GM18526 (cell line): Measurements from ENCODE around the gene ZCCHC14.

Source experiments
- POLR2A ChIP-seq: IDR thresholded peaks from 3 replicates; pipeline ENCODE4 v1.6.1; 2011; ENCODE audit not compliant: insufficient read length; ENCODE audit errors: extremely low read depth

ZCCHC14 gene

DNA sequence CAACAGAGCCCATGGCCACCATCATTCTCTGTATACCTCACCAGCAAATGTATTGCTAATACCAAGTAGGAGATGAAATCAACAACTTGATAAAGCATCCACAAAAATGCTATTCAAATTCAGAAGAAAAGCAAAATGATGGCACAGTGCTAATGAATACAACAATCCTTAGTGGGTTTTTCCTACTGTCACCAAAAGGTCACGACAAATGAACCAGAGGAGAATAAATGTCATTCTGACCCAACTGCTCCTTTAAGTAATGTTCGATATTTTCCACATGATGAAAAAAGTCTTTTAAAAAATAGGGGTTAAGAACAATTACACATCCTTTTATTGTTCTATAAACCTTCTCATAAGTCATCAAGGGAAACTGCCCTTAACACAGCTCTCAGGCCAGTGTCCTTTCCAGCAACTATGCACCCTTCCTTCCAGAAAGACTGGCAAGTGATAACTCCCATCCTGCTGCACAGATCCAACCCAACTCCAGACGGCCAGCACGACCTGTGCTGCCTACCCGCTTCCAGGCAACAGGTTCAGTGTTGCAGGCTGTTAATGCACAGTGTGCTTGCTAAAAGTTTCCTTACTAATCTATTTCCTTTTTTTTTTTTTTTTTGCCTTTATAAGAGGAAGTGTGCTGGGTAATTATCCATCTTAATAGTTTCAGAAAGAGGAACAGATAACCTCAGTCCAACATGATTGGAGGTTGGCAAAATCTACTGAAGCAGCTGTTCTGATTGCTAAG is 124.6 kb downstream of the ZCCHC14 start:
- no peak for TF ChIP-seq POLR2A

DNA sequence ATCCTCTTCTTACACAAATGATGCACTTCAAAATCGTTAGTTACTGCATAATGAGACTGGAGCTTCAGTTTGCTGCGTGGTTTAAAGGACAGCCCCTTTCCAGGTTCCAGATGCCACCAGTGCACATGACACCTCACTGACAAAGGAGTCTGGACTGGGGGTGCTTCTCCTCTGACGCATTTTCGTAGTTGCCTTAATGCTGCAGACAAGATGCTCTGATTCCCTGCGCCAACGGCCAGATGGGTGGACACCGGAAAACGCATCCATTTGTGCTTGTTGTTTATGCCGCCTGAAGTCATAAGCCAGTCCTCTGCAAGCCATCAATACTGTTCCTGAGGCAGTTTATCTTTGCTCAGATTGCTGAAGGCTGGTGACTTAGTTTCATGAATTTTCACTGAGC is 125.3 kb downstream of the ZCCHC14 start:
- no peak for TF ChIP-seq POLR2A

DNA sequence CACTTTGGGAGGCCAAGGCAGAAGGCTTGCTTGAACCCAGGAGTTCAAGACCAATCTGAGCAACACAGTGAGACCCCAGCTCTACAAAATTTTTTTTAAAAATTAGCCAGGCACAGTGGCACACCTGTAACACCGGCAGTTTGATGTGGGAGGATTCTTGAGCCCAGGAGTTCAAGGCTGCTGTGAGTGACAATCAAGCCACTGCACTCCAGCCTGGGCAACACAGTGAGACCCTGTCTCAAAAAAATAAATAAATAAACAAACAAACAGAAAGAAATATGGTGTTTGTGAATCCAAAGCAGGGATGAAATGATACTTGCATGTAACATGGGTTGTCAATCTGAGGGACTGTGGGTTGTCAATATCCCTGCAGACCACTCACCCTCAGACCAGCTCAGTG is 125.9 kb downstream of the ZCCHC14 start:
- no peak for TF ChIP-seq POLR2A

DNA sequence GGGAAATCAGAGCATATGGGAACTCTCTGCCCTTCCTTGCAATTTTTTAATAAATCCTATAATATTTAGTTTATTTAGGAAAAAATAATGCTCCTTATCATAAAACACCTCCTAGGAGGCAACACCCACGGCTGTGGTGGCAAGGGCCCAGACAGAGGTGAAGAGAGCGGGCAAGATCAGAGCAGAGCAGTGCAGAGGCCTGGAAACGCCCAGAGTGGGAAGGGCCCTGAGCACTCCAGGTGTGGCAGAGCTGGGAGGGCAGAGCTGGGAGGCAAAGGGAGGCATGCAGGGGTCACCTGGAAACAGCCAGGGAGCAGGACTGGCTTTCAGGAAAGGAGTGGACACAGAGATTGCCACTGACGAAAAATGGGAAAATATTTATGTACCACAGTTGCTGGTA is 126.5 kb downstream of the ZCCHC14 start:
- no peak for TF ChIP-seq POLR2A

DNA sequence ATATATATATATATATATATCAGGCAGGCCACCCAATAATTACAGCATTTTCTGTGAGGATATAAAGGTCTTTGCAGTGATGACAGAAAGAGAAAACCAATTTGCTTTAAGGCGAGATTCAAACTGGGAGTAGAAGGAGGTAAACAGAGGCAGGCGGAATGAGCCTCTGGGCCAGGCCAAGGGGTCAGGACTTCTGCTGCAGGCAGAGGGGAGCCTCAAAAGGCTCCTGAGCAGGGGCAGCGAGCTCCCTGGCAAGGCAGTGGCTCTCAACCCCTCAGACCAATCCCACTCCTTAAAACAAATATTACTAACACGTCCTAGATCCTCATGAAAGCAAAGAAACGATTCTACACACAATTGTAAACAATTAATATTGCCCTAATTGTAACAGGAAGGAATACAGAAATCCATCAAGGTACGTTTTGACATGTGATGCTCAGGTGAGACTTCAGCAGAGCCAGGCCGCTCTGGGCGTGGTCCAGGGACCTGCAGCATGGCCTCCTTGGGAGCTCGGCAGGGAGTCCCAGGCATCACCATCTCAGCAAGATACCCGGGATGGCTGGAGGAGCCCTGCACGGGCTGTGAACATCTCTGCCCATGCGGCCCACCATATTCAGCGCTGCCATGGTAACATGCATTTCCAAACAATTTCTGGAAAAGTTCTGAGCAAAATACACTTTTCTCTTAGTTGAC is 127.7 kb downstream of the ZCCHC14 start:
- TF ChIP-seq POLR2A: no peak

DNA sequence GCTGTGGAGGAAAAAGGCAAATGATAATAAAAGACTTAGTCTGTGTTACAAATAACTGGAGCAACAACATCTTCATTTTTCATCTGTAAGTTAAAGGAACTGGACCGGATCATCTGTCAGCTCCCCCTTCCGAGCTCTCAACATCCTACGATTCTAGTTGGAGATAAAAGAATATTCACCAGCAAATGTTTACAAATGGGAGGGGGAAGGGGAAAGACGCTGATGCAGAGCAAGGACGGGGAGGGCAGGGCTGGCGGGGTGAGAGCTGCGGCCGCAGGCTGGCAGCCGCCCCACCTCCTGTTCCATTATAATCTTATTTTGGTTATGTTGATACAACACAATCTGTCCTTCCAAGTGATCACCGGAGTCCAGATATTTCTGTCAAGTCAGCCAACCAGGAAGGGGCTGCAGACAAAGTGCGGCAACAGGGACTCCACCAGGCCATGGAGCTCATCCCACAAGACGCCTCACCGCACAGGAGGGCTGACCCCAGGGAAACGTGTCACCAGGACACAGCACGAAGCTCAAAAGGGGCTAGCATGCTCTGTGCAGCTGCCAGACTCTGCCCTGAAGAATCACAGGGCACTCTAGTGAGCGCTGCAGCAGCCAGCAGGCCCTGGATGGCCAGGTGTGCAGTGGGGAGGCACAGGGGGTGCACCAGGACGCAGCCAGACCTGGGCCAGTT is 128.9 kb downstream of the ZCCHC14 start:
- no peak for TF ChIP-seq POLR2A

DNA sequence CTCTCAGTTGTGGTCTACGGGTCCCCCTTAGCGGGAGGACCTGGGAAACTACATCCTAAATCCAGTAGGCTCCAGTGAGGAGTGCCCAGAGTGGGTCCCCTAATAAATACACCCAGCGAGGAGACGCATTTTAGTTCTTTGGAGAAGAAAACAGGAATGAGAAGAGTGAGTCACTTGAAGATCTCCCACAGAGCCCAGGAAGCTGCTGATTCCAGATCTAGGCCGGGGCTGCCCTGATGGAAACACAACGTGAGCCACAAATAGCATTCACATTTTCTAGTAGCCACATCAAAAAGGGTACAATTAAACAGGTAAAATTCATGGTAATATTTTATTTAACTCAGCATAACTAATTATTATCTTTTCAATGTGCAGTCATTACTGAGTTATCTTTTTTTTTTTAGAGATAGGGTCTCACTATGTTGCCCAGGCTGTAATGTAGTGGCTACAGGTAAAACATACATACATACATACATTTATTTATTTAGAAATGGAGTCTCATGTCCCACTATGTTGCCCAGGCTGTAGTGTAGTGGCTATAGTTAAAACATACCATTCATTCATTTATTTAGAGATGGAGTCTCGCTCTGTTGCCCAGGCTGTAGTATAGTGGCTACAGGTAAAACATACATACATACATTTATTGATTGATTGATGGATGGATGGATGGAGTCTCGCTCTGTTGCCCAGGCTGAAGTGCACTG is 130.8 kb downstream of the ZCCHC14 start:
- TF ChIP-seq POLR2A: no peak

DNA sequence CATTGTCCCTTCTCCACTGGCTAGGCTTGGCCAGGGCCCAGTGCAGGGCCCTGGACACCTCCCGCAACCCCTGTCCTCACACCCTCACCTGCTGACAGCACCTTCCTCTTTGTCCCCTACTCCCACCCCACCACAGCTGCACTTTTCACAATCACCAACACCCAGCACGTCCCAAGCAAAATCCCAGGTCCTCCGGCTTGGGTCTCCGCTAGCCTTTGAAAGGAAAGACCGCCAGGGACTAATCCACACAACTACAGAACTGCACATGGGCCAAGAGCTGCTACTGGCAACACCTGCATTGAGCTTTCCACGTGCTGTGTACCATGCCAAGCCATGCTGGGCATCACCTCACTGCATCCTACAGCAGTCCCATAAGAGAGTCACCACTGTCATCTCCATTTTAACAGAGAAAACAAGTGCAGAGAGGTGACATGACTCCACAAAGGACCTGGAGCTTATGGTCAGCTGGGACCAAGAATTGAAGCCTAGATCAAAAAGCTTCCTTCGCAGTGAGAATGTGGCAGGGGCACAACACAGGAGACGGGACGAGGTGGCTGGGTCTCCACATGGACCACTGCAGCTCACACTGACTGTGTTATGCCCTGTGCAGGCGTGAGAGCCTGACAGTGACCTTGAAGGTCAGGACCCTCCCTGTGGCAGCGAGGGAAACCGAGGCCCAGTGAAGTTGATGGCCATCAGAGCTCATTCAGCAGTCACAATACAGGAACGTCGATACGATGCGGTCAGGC is 131.8 kb downstream of the ZCCHC14 start:
- TF ChIP-seq POLR2A: no peak

DNA sequence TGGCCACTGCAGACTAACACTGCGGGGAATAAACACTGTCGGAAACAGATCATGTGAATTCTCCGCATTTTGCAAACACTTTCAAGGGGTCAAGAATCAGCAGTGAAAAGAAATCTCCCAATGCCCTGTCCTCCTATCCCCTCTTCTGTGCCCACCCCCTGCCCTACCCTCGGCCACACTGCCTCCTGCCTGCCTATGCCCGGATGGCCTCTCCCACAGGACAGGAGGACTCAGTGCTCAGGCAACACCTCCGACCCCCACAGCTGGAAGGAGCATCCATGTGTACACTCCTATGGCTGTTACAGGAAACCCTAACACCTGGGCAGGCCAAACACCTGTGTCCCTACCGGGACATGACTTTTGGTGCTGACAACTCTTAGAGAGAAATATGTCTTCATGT is 133.7 kb downstream of the ZCCHC14 start:
- TF ChIP-seq POLR2A: no peak

DNA sequence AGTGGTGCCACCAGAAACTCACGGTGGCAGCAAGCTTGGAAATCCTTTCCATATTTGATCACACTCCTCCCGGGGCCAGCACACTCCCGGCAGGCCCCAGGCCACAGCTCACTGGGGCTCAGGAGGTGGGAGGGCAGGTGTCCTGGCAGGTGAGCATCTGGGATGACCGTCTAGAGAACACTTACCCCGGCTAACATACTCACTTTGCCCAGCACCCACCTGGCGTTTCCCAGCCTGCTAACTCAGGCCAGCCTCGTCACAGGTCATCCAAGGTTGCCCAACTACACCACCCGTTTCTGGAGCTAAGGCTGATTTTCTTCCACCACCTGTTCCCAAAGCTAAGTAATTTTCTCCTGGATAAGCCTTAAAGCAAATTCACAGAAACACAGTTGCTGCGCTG is 134.1 kb downstream of the ZCCHC14 start:
- no peak for TF ChIP-seq POLR2A

DNA sequence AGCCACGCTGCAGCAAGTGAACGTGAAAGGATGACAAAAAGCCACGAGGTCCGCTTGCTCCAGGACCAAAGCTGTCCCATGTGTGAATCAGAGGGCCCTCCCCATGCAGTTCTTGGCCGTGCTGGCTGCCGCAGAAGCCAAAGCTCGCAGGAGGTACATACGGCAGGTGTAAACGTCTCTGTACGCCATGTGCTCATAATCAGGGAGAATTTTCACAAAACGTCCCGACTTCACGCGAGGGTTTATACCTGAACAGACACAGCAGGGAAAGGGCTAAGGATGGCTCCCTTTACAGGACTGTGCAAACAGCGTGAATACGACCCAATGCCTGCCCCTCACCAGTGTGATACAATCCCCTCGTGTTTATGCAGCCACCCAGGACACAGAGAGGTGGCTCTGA is 134.6 kb downstream of the ZCCHC14 start:
- no peak for TF ChIP-seq POLR2A

DNA sequence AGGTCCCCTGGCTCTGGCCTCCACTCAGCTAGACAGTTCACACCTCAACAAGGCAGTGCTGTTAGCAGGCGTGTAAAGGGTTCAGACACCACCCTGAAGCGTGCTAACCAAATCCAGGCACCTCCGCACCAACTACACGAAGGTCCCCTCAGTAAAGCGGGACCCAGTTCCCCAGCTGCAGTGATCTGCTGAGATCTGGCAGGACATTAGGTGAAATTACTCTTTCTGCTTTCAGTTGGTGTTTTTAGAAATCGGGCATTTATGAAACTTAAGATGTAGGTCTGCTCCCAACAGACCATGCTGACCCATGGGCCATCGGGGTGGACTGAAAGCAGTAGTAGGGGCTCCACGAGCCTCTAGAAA is 136.4 kb downstream of the ZCCHC14 start:
- no peak for TF ChIP-seq POLR2A
